ENCODE results near the gene DRD4.

GRCh38 chr11:598005-598680 is 38.9 kb upstream of the DRD4 start:
- no peak for TF ChIP-seq CTCF (IDR thresholded peaks at IDR 0.05; ENCODE audit: low read length)
- TF ChIP-seq EZH2 (optimal IDR thresholded peaks at IDR 0.05; ENCODE audit: low read depth, low read length): no peak
- no peak for TF ChIP-seq EZH2phosphoT487 (IDR thresholded peaks at IDR 0.05; ENCODE audit: low read length)

Data from MM.1S (cell line).